CD1c-positive myeloid dendritic cell (primary cell): ENCODE results near the gene ST3GAL2.
"Not testable (repeated sequence)": the region's sequence is repeated elsewhere in the genome, so short reads cannot be mapped to it uniquely, and the experiment has no call there.

ENCODE experiments used
- DNase-seq: peaks from one replicate; pipeline ENCODE4 v3.0.0-alpha.2; 2016; ENCODE audit errors: extremely low spot score

ST3GAL2 gene

GRCh38 chr16:70332728-70333127, 106.2 kb downstream of the ST3GAL2 start:
- not testable (repeated sequence) for DNase-seq

- no peak for DNase-seq
Observed at GRCh38 chr16:70331588-70332358, 107.1 kb downstream of the ST3GAL2 start.

- DNase-seq: no peak
Observed at GRCh38 chr16:70331091-70331490, 107.8 kb downstream of the ST3GAL2 start.
